ENCODE data around the gene RCL1. TPM values are rescaled to one million over a fixed set of nuclear protein-coding genes. Genes with fewer than 3 reads are reported as not detected.
"Not testable (repeated sequence)": the region's sequence is repeated elsewhere in the genome, so short reads cannot be mapped to it uniquely, and the experiment has no call there.

Gene RCL1
- total and polyA plus RNA-seq, 2 of the 13 experiments (the other 11 are each of a cell fraction or from before 2014, with no cell fraction given): 22.3 to 31.6 TPM

DNA sequence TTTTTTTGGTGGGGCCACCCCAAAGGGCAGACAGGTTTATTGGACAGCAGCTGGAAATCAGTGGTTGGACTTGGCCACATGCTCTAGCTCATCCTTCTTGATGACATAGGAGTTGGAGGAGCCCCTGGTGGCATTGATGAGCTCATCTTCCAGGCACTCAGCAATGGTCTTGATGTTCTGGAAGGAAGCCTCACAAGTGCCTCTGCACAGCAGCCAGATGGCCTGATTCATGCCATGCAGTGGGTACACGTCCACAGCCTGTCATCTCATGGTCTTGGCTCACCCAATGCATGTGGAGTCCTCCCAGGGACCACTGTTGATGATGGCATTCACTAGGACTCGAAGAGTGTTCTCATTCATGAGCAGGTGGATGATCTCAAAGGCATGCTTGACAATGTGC lies 11.3 kb upstream of the RCL1 start:
- no TSS peak for BruUV-seq (replicated peaks)
- ChIA-PET POLR2A (no interaction called here), CTCF (ENCODE audit: low intra/inter-chr PET ratio, low total read pairs) (no interaction called here)
- TF ChIP-seq, protein P1, sequence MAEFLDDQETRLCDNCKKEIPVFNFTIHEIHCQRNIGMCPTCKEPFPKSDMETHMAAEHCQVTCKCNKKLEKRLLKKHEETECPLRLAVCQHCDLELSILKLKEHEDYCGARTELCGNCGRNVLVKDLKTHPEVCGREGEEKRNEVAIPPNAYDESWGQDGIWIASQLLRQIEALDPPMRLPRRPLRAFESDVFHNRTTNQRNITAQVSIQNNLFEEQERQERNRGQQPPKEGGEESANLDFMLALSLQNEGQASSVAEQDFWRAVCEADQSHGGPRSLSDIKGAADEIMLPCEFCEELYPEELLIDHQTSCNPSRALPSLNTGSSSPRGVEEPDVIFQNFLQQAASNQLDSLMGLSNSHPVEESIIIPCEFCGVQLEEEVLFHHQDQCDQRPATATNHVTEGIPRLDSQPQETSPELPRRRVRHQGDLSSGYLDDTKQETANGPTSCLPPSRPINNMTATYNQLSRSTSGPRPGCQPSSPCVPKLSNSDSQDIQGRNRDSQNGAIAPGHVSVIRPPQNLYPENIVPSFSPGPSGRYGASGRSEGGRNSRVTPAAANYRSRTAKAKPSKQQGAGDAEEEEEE (CRISPR knock-in tag; IDR thresholded peaks at IDR 0.05; ENCODE audit: borderline replicate concordance): no peak
- TF ChIP-seq, protein P2, sequence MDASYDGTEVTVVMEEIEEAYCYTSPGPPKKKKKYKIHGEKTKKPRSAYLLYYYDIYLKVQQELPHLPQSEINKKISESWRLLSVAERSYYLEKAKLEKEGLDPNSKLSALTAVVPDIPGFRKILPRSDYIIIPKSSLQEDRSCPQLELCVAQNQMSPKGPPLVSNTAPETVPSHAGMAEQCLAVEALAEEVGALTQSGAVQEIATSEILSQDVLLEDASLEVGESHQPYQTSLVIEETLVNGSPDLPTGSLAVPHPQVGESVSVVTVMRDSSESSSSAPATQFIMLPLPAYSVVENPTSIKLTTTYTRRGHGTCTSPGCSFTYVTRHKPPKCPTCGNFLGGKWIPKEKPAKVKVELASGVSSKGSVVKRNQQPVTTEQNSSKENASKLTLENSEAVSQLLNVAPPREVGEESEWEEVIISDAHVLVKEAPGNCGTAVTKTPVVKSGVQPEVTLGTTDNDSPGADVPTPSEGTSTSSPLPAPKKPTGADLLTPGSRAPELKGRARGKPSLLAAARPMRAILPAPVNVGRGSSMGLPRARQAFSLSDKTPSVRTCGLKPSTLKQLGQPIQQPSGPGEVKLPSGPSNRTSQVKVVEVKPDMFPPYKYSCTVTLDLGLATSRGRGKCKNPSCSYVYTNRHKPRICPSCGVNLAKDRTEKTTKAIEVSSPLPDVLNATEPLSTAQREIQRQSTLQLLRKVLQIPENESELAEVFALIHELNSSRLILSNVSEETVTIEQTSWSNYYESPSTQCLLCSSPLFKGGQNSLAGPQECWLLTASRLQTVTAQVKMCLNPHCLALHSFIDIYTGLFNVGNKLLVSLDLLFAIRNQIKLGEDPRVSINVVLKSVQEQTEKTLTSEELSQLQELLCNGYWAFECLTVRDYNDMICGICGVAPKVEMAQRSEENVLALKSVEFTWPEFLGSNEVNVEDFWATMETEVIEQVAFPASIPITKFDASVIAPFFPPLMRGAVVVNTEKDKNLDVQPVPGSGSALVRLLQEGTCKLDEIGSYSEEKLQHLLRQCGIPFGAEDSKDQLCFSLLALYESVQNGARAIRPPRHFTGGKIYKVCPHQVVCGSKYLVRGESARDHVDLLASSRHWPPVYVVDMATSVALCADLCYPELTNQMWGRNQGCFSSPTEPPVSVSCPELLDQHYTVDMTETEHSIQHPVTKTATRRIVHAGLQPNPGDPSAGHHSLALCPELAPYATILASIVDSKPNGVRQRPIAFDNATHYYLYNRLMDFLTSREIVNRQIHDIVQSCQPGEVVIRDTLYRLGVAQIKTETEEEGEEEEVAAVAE (CRISPR knock-in tag; IDR thresholded peaks at IDR 0.05; ENCODE audit: borderline replicate concordance): no peak
- TF ChIP-seq, protein P3, sequence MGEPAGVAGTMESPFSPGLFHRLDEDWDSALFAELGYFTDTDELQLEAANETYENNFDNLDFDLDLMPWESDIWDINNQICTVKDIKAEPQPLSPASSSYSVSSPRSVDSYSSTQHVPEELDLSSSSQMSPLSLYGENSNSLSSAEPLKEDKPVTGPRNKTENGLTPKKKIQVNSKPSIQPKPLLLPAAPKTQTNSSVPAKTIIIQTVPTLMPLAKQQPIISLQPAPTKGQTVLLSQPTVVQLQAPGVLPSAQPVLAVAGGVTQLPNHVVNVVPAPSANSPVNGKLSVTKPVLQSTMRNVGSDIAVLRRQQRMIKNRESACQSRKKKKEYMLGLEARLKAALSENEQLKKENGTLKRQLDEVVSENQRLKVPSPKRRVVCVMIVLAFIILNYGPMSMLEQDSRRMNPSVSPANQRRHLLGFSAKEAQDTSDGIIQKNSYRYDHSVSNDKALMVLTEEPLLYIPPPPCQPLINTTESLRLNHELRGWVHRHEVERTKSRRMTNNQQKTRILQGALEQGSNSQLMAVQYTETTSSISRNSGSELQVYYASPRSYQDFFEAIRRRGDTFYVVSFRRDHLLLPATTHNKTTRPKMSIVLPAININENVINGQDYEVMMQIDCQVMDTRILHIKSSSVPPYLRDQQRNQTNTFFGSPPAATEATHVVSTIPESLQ (CRISPR knock-in tag; conservative IDR thresholded peaks at IDR 0.05): no peak
- TF ChIP-seq MAFF (IDR thresholded peaks at IDR 0.05; ENCODE audit: low read depth, low read length) (no peak), DR1 (CRISPR knock-in tag; IDR thresholded peaks at IDR 0.05) (no peak), NR3C1 (CRISPR knock-in tag; IDR thresholded peaks at IDR 0.05) (no peak), ZKSCAN1 (IDR thresholded peaks at IDR 0.05; ENCODE audit: low read length) (no peak), GATA4 (IDR thresholded peaks at IDR 0.05; ENCODE audit: borderline replicate concordance, low read depth) (no peak), DNMT1 (CRISPR knock-in tag; IDR thresholded peaks at IDR 0.05) (no peak), ZNF354B (CRISPR knock-in tag; IDR thresholded peaks at IDR 0.05) (no peak)
- no peak overlapping the region for H3K4me2 ChIP-seq (ENCODE audit: low read depth, low read length)
- peaks cover 5% of the 10 kb centered on the region; the same call in 1 of the 2 replicates for H3K4me1 ChIP-seq (ENCODE audit: insufficient read depth, low read length)
- DNase-seq (ENCODE audit: low spot score): no peak
- no peaks in the 10 kb centered on the region for H3K79me2 ChIP-seq (ENCODE audit: insufficient read depth, low read length)
- H3K27ac ChIP-seq (ENCODE audit: extremely low read length, insufficient read depth, low read length): no peak overlapping the region
- intact Hi-C loops (cut with micrococcal nuclease; ENCODE audit: unreplicated experiment): no loop called here
- H2AFZ ChIP-seq (ENCODE audit: low read length): no peak overlapping the region
- no peak overlapping the region for H3K9ac ChIP-seq (ENCODE audit: insufficient read depth, low read depth, low read length)
- ATAC-seq: no peak
- in situ Hi-C loops (cut with HindIII; ENCODE audit: extremely low pct_ligation_motif_present, low pct_unique_long_range_greater_than_20kb): no loop called here
- H3K27me3 ChIP-seq (ENCODE audit: control insufficient read depth in 1 of 2, insufficient read depth in 2 of 2, low read length in 2 of 2): no peaks in the 10 kb centered on the region; a peak in 1 of 5 replicates
- no peaks in the 10 kb centered on the region for H4K20me1 ChIP-seq (ENCODE audit: insufficient read depth, low read length)
- no peak for FAIRE-seq
- H3K4me3 ChIP-seq (replicated peaks in 1 of 3; ENCODE audit: insufficient read depth in 1 of 3, low read depth in 2 of 3, low read length in 3 of 3): no peak overlapping the region
- no peaks in the 10 kb centered on the region for H3K36me3 ChIP-seq (replicated peaks in 1 of 2; ENCODE audit: control insufficient read depth in 1 of 2, insufficient read depth in 2 of 2, low read length in 2 of 2)
- H3K9me3 ChIP-seq (ENCODE audit: low read length): no peaks in the 10 kb centered on the region
- WGBS (ENCODE audit: low lambda C conversion rate): 0% methylated on average over 2 of the region's 2 CpGs

DNA sequence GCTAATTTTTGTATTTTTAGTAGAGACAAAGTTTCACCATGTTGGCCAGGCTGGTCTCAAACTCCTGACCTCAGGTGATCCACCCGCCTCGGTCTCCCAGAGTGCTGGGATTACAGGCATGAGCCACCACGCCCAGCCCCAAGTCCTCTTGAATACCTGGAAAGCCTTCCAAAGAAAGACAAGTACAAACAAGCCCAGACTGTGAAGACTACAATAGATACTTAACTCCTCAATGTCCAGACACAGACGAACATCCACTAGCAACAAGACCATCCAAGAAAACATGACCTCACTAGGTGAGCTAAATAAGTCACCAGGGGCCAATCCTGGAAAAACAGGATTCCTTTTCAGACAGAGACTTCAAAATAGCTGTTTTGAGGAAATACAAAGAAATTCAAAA lies 9.6 kb upstream of the RCL1 start:
- in situ Hi-C loops (cut with HindIII; ENCODE audit: extremely low pct_ligation_motif_present, low pct_unique_long_range_greater_than_20kb); H3K4me1 ChIP-seq (ENCODE audit: insufficient read depth, low read length): not testable (repeated sequence)

More for the DNA sequence above, 9.6 kb upstream of the RCL1 start:
- H3K36me3 ChIP-seq (replicated peaks in 1 of 2; ENCODE audit: control insufficient read depth in 1 of 2, insufficient read depth in 2 of 2, low read length in 2 of 2); POLR2A ChIA-PET; H3K79me2 ChIP-seq (ENCODE audit: insufficient read depth, low read length); H3K4me2 ChIP-seq (ENCODE audit: low read depth, low read length); ATAC-seq; FAIRE-seq; H3K27ac ChIP-seq (ENCODE audit: extremely low read length, insufficient read depth, low read length); H3K9ac ChIP-seq (ENCODE audit: insufficient read depth, low read depth, low read length); H2AFZ ChIP-seq (ENCODE audit: low read length); BruUV-seq (replicated peaks); CTCF ChIA-PET (ENCODE audit: low intra/inter-chr PET ratio, low total read pairs); H4K20me1 ChIP-seq (ENCODE audit: insufficient read depth, low read length); DNase-seq (ENCODE audit: low spot score); H3K4me3 ChIP-seq (replicated peaks in 1 of 3; ENCODE audit: insufficient read depth in 1 of 3, low read depth in 2 of 3, low read length in 3 of 3); intact Hi-C loops (cut with micrococcal nuclease; ENCODE audit: unreplicated experiment); H3K27me3 ChIP-seq (ENCODE audit: control insufficient read depth in 1 of 2, insufficient read depth in 2 of 2, low read length in 2 of 2); H3K9me3 ChIP-seq (ENCODE audit: low read length): not testable (repeated sequence)
- WGBS (ENCODE audit: low lambda C conversion rate): 23% methylated on average over 4 of the region's 4 CpGs

Measured in HepG2 (cell line).